GM13977 (cell line): Measurements from ENCODE around the gene NUMA1.

Experiments
- DNase-seq: peaks from one replicate; pipeline ENCODE4 v3.0.0; 2012; ENCODE audit warnings: low spot score
- in situ Hi-C: fragments of 300-500 bp; cut with MboI; formaldehyde crosslinking; loops from one replicate; pipeline ENCODE4 v1.12.0; 2022; ENCODE audit warnings: low sequenced_read_pairs, low pct_unique_long_range_greater_than_20kb, mixed read lengths, inconsistent platforms; ENCODE audit not compliant: unreplicated experiment
- TF ChIP-seq, protein P1 (sequence below): IDR thresholded peaks from 2 replicates; pipeline ENCODE4 v1.5.1; 2012; ENCODE audit warnings: mild to moderate bottlenecking, control low read depth; ENCODE audit not compliant: insufficient read depth; ENCODE audit errors: extremely low read depth, missing control alignments

The NUMA1 gene

DNA sequence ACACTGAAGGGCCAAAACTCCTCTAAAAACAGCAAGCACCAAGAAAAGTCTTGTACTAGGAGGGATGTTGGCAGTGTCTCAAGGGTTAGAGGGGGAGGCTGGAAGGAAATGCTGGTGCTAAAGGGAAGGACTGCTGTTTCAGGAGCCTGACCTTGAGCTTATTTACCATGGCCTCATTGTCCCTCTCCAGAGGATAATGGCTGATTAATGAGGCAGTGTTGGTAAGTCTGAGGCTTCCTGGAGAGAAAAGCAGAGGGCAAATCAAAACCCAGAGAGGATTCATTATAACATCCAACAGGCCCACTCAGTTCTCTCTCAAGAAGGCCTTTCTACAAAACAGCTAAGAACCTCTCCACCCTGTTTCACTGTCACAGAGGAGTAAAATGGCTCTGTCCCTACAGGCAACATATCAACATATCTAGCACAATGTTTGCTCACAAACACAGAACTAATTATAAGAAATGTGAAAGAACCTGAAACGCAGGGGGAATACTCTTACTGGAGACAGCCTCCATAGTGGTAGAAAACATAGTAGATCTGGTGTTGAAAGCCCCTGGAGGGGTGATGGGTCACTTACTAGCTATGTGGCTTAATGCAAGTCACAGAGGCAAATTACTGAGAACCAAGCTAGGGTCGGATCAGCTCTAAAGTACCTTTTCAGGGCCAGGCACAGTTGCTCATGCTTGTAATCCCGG lies 31.4 kb downstream of the NUMA1 start:
- in situ Hi-C loops, result no loop called here

GRCh38 chr11:72045849-72046248 lies 34.5 kb downstream of the NUMA1 start:
- in situ Hi-C loops, result no loop called here
- TF ChIP-seq, protein P1, sequence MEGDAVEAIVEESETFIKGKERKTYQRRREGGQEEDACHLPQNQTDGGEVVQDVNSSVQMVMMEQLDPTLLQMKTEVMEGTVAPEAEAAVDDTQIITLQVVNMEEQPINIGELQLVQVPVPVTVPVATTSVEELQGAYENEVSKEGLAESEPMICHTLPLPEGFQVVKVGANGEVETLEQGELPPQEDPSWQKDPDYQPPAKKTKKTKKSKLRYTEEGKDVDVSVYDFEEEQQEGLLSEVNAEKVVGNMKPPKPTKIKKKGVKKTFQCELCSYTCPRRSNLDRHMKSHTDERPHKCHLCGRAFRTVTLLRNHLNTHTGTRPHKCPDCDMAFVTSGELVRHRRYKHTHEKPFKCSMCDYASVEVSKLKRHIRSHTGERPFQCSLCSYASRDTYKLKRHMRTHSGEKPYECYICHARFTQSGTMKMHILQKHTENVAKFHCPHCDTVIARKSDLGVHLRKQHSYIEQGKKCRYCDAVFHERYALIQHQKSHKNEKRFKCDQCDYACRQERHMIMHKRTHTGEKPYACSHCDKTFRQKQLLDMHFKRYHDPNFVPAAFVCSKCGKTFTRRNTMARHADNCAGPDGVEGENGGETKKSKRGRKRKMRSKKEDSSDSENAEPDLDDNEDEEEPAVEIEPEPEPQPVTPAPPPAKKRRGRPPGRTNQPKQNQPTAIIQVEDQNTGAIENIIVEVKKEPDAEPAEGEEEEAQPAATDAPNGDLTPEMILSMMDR, result no peak
- DNase-seq, result no peak

More for the DNA sequence above, 31.4 kb downstream of the NUMA1 start:
- DNase-seq, result no peak
- TF ChIP-seq, protein P1, result no peak

DNA sequence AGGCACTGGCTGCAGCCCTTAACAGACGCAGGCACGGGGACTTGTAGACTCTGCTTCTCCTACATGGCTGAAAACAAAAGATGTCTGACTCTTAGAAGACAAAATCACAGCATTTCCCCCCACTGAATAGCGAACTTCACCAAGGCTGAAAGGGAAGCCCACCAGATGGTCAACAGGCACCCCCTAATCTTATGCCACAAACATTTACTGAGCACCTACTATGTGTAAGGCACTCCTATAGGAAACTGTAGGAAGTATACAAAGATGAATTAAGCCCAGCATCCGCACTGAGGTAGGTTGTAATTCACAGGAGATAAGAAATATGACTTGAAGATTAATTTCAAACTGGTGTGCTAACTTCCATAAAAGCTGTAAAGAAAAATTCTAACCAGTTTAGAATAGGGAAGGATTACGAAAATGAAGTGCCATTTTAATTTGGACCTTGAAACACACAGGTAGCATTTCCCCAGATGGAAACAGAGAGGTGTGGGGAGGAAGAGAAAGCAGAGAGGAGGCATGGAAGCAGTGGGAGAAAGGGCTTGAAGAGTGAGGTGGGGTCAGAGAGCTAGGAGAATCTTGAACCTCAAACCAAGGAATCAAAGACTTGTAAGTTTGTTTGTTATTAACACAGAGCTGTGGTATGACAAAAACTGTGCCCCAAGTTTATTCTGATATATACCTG lies 38.1 kb downstream of the NUMA1 start:
- in situ Hi-C loops, result no loop called here
- TF ChIP-seq, protein P1, result no peak
- DNase-seq, result no peak

- in situ Hi-C loops, result no loop called here
- DNase-seq, result no peak
- TF ChIP-seq, protein P1, result no peak
These were observed 38.8 kb downstream of the NUMA1 start for GRCh38 chr11:72041364-72042063.

- in situ Hi-C loops, result no loop called here
- TF ChIP-seq, protein P1, result no peak
- peak; percentile 54 for DNase-seq
These were observed 39.6 kb downstream of the NUMA1 start for GRCh38 chr11:72040491-72041363.

DNA sequence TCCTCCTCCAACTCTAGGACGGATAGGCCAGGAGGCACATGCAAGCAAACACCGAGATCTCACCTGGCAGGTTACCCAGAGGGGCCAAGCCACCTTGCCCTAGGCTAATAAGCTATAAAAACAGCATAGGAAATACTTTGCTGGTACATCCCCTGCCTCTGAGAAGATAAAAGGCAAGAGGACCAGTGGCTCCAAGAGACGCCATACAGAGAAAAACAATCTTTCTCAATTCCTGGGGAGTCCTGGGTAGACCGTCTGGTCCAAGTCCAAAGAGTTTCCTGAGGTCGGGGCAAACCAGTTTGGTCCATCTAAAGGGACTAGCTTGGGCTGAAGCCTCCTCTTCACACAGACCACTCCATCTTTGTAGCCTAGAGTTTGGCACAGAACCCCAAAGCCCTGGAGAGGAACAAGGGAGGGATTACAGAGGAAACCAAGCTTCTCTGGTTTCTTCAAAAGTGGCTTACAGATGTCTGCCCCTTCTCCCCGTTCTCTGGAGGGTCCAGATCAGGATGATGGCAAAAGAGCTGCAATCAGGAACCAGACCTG lies 40.4 kb downstream of the NUMA1 start:
- TF ChIP-seq, protein P1, result no peak
- DNase-seq, result no peak
- in situ Hi-C loops, result no loop called here
